GM21360 (cell line): ENCODE measurements around the gene SCYGR8.
"Not testable (repeated sequence)": the region's sequence is repeated elsewhere in the genome, so short reads cannot be mapped to it uniquely, and the experiment has no call there.

Experiments used
- ATAC-seq: cut with Tn5 transposase; IDR thresholded peaks from one replicate; pipeline ENCODE4 v1.9.1; 2021; ENCODE audit warnings: mild to moderate bottlenecking, moderate library complexity; ENCODE audit not compliant: unreplicated experiment

SCYGR8 gene

DNA sequence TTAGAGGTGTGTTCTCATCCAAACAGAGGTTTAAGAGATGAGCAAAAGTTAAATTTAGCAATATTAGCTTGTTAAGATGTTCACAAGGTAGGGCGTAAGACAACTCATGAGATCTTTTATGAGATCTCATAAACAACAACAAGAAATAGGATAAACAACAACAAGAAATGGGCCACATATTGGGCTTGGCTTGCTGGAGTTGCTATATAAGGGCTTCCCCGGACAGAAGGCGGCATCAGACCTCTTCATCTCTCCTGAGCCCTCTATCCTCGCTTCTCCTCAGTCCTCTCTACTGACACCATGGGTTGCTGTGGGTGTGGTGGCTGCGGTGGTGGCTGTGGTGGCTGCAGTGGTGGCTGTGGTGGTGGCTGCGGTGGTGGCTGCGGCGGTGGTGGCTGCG lies at the start of gene SCYGR8:
TSS of gene SCYGR8 (plus strand) at position 301 of the 400 bp plus-strand sequence. CDS start at position 301, 0 bp downstream.
- ATAC-seq, result no peak

DNA sequence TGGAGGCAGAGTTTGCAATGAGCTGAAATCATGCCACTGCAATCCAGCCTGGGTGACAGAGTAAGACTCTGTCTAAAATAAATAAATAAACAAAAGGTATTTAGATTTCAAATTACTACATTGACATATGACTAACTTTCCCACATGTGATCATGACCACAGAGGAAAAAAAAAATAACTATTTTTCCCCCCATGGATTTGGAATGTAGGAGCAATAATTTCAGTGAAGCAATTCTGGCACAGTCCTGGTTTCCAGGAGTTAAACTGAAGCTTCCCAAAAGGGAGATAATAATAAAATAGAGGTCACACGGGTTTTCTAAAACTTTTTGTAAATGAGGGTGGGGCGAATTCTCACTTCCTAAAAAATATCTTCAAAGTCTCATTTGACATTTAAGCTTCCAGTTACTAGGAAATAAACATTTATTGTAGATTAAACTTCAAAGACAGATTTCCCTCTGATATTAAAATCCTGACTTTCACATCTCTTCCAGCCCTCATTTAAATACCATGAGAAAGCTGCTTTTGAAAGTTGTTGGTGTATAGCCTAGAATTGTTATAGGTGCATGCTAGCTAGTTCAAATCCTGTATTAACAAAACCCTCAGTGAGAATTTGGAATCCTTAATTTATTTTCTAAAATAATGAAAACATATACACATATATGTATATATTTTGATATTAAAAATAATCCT lies 48.6 kb upstream of the SCYGR8 start:
- no peak for ATAC-seq

GRCh38 chr2:227701556-227701955 lies 44.1 kb upstream of the SCYGR8 start:
- no peak for ATAC-seq

DNA sequence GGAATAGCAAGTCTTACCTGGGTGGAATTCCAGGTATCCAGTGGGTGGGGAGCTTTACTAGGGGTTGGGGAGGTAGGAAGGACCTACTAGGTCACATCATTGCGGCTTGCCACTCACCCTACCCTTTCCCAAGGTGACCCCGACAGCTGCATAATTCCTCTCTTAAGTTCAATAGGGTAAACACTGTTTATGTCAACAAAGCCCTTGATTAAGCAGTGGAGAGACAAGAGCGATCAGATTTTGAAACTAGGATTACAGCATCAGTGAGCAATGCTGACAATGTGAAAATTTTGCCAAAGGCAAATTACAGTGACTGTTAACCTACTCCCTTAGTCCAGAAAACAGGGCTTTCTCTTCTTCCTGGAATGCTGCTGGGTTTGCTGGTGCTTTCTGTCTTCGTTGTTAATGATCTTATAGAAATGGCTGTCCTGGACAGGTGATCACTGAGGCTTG lies 42.4 kb upstream of the SCYGR8 start:
- ATAC-seq, result no peak

- ATAC-seq, result no peak
Measured at GRCh38 chr2:227703961-227704360, 41.7 kb upstream of the SCYGR8 start.

GRCh38 chr2:227706859-227707258 lies 38.8 kb upstream of the SCYGR8 start:
- no peak for ATAC-seq

DNA sequence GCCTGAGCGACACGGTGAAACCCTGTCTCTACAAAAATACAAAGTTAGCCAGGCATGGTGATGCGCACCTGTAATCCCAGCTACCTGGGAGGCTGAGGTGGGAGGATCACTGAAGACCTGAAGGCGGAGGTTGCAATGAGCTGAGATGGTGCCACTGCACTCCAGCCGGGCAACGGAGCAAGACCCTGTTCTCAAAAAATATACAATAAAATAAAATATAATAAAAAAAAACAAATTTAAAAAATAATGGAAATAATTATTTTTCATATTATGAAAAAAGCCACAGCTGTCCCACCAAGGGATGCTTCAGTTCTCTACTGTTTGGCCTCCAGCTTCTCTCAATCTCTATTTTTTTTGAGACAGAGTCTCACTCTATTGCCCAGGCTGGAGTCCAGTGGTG lies 38.3 kb upstream of the SCYGR8 start:
- ATAC-seq, result no peak

- no peak for ATAC-seq
Measured at GRCh38 chr2:227710986-227711385, 34.7 kb upstream of the SCYGR8 start.

DNA sequence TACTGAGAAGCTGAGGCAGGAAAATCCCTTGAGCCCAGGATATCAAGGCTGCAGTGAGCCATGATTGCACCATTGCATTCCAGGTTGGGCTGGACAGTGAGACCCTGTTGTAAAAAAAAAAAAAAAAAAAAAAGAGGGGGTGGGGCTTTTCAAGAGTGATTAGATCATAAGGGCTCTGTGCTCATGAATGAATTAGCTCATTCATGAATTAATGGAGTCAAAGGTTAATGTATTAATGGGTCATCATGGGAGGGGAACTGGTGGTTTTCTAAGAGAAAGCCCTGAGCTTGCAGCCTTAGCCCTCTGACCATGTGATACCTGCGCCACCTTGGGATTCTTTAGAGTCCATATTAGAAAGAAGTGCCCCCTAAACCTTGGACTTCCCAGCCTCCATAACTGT lies 32.4 kb upstream of the SCYGR8 start:
- ATAC-seq, result no peak

DNA sequence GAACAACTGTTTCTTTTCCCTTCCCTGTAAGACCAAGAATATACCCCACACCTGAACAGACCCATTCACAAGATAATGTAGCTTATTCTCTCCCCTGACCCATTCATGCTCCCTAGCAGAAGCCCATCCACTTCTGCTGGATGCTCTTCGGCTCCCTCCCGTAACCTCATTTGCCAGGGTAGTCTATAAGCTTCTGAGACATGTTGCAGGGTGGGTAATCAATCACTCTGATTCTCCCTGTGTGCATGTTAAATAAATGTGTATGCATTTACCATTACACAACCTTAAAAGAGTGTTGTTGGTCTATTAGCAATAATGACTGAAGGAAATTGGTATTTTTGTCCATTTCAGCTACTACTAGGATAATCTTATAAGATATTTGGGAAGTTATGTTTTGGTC lies 29.2 kb upstream of the SCYGR8 start:
- ATAC-seq, result no peak

- ATAC-seq, result no peak
Measured at GRCh38 chr2:227717687-227718567, 27.8 kb upstream of the SCYGR8 start, which contains the start of gene SLC19A3. Gene SLC19A3 (minus strand): TSS chr2:227718028. CDS start chr2:227702318, 15,710 bp downstream.

DNA sequence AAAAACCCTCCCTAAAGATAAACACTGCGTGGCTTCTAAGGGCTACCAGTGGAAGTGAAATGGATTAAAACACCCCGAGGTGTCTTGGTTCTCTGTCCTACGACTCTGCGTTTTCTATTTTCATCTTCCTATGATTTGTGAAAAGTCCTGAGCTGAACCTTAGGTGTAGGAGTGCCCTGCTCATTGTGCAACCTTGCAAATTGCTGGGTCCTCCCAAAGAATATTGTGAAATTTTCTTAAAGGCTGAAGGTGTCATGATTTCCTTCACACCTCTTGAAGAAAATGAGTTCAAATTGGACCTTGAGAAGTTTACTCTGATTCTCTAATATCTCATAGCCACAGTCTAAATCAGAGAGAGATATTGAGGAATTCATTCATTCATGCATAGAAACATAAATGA lies 26.1 kb upstream of the SCYGR8 start:
- ATAC-seq, result no peak

DNA sequence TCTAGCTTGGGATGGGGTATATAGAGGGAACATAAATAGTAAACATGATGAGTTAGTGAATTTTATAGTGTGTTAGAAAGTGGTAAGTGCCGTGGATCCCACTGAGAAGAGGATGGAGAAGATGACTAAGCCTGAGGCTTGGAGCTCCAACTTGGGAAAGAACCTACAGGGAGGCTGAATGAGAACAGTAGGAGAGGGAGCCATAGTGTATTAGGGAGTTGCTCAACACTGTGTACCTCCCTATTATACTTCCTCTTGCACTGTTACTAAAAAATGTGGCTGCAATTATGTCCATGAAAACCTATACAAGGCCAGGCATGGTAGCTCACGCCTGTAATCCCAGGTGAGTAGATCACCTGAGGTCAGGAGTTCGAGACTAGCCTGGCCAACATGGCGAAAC lies 25.0 kb upstream of the SCYGR8 start:
- no peak for ATAC-seq

- ATAC-seq, result not testable (repeated sequence)
Measured at GRCh38 chr2:227722821-227723220, 22.9 kb upstream of the SCYGR8 start.

DNA sequence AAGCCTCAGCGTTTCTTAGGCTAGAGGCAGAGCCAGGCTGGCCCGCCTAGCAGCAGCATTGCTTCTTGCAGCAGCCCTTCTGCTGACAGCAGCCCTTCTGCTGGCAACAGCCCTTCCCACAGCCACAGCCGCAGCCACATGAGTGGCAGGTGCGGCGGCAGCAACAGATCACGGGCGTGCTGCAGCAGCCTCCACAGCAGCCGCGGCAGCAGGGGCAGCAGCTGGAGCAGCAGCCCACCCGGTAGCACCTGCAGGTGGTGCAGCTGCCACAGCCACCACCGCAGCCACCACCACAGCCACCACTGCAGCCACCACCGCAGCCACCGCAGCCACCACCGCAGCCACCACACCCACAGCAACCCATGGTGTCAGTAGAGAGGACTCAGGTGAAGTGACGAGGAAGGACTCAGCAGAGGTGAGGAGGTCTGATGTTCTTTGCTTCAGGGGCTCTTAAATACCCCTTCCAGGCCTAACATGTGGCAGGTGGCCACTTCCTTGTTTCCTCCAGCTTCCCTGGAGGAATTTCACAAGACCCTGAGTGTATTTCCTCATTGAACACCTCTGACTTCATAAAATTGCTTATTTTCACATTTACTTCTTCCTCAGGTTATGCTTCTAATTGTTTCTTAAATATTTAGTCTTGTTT lies 21.2 kb upstream of the SCYGR8 start, which contains the start of gene SCYGR6:
TSS of gene SCYGR6 (minus strand) at position 364 of the 646 bp plus-strand sequence. CDS start at position 364, 0 bp downstream.
- ATAC-seq, result no peak

GRCh38 chr2:227728035-227728434 lies 17.7 kb upstream of the SCYGR8 start, which contains the start of gene SCYGR7:
Gene SCYGR7 (plus strand): TSS chr2:227728335. CDS start chr2:227728335, 0 bp downstream.
- ATAC-seq, result no peak

DNA sequence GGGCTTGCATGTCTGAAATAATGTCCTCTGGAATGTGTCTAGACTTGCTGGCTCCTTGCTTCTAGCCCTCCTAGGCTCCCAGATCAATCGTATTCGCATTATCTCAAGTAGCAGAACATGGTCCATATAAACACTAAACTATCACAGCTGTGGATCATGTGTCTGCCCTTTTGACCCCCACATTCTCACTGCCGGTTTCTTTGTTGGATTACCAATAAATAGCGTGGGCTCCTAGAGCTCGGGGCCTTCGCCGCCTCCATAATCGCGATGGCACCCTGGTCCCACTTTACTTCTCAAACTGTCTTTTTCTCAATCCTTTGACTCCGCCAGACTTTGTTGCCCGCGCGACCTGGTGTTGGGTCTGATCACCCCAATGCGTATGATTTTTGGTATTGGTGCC lies 6.3 kb upstream of the SCYGR8 start:
- ATAC-seq, result no peak

DNA sequence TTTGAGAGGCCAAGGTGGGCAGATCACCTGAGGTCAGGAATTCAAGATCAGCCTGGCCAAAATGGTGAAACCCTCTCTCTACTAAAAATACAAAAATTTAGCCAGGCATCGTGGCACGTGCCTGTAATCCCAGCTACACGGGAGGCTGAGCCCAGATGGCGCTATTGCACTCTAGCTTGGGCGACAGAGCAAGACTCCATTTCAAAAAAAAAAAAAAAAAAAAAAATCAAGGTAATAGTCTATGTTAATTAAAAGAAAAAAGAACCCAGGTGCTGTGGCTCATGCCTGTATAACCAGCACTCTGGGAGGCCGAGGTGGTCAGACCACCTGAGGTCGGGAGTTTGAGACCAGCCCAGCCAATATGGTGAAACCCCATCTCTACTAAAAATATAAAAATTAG lies 5.0 kb upstream of the SCYGR8 start:
- not testable (repeated sequence) for ATAC-seq

GRCh38 chr2:227748079-227748478 lies 2.4 kb downstream of the SCYGR8 start:
- ATAC-seq, result no peak

DNA sequence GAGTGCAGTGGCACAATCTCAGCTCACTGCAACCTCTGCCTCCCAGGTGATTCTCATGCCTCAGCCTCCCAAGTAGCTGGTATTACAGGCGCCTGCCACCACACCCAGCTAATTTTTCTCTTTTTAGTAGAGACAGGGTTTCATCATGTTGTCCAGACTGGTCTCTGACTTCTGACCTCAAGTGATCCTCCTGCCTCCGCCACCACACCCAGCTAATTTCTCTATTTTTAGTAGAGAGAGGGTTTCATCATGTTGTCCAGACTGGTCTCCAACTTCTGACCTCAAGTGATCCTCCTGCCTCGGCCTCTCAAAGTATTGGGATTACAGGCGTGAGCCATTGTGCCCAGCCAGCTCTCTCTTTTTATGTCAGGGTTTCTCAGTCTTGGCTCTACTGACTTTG lies 10.6 kb downstream of the SCYGR8 start:
- ATAC-seq, result not testable (repeated sequence)
